ENCODE measurements around the gene PXDN.

Gene PXDN

DNA sequence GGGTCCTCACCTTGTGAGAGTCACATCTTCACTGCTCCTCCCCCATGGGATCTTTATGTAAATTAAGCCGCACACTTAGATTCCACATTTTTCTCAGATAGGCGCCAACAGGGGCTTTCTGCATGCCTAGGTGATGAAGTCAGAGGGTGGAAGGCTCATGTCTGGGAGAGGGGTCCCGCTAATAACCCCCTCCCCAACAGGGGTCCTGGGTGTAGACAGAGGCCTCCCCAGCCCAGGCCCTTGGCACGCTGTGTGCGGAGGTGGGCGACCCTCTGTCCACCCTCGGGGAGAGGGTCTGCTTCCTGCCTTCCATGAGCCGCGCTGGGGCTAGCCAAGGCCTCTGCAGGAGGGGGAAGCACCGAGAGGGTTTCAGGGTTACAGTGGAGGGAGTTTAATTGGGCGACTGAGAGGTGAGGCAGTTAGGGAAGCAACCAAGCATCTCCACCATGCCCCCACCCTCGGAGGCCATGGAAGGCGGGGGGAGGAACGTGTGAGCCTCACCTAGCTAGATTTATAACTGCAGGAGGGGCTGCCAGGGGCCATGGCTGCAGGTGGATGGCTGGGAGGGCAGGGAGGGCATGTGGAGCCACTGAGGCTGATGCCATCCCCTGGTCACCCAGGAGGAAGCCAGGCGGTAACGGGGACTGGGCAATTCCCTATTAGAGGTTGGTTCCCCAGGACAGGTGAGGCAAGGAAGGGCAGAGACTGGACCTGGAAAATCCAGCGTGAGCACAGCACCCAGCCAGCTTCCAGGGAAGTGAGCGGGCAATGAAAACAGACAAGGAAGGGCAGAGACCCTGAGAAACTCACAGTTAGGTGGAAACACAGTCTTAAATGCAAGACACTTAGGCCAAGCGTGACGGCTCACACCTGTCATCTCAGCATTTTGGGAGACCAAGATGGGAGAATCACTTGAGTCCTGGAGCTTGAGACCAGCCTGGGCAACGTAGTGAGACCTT lies 7.7 kb upstream of the PXDN start:
- DNase-seq, result no peak

GRCh38 chr2:1750933-1751766 lies 6.8 kb upstream of the PXDN start:
- peak; percentile 75 for DNase-seq

DNA sequence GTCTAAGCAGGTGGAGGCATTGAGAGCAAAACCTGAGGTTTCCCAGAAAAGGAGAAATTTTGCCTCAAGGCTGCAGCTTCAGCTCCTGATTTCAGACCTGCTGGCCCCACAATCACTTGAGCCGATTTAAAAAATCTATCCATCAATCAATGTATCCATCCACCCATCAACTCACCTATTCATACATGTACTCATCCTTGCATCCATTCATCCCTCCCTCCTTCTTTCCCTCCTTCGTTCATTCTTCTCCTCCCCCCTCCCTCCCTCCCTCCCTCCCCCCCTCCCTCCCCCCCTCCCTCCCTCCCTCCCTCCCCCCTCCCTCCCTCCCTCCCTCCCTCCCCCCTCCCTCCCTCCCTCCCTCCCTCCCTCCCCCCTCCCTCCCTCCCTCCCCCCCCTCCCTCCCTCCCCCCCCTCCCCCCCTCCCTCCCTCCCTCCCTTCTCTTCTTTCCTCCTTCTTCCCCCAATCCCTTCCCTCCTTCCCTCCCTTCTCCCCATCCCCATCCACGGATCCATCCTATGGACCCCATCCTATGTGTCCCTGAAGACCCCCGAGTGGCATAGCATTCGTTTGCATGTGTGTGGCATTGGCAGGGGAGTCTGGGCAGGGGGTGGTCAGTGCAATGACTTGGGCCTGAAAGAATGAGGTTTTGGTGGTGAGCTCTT lies 6.1 kb upstream of the PXDN start:
- no peak for DNase-seq

- no peak for DNase-seq
Observed at GRCh38 chr2:1749489-1750119, 5.3 kb upstream of the PXDN start.

- no peak for DNase-seq
Observed at GRCh38 chr2:1748741-1749488, 4.6 kb upstream of the PXDN start.

- no peak for DNase-seq
Observed at GRCh38 chr2:1748176-1748740, 3.9 kb upstream of the PXDN start.

- DNase-seq, result no peak
Observed at GRCh38 chr2:1747065-1747941, 3.0 kb upstream of the PXDN start.

DNA sequence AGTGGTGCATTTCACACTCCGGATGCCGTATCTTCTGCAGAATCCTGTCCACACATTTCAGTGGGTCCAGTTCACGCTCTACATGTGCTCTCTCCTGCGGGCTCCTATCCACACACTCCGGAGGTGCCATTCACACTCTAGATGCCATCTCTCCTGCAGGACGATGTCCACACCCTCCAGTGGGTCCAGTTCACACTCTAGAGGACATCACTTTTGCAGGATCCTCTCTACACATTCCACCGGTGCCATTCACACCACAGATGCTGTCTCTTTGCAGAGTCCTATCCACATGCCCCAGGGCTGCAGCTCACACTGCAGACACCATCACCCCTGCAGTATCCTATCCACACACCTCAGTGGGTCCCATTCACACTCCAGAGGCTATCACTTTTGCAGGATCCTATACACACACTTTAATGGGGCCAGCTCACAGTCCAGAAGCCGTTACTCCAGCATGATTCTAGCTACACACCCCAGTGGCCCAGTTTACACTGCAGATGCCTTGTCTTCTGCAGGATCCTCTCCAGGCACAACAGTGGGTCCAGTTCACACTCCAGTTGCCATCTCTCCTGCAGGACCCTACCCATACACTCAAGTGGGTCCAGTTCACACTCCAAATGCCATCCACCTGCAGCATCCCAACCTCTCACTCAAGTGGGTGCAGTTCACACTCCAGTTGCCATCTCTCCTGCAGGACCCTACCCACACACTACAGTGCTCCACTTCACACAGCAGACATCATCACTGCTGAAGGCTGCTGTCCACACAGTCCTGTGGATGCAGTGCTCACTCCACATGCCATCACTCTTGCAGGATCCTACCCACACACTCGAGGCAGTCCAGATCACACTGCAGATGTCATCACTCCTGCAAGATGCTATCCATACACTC lies 2.1 kb upstream of the PXDN start:
- no peak for DNase-seq

- DNase-seq, result no peak
Observed at GRCh38 chr2:1745171-1746023, 1.1 kb upstream of the PXDN start.

DNA sequence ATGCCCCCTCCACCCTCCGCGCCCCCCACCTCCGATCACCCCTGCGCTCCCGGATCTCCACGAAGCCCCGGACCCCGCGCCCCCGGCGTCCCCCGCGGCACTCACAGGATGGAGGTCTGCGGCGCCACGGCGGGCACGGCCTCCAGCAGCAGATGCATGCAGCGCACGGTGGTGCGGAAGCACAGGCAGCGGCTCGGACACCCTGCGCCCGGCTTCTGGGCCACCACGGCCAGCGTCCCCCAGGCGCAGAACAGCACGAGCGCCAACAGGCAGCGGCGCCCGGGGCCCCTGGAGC lies 217 bp downstream of the PXDN start:
- DNase-seq, result no peak

GRCh38 chr2:1743396-1744150 lies 742 bp downstream of the PXDN start:
- peak; percentile 16 for DNase-seq

DNA sequence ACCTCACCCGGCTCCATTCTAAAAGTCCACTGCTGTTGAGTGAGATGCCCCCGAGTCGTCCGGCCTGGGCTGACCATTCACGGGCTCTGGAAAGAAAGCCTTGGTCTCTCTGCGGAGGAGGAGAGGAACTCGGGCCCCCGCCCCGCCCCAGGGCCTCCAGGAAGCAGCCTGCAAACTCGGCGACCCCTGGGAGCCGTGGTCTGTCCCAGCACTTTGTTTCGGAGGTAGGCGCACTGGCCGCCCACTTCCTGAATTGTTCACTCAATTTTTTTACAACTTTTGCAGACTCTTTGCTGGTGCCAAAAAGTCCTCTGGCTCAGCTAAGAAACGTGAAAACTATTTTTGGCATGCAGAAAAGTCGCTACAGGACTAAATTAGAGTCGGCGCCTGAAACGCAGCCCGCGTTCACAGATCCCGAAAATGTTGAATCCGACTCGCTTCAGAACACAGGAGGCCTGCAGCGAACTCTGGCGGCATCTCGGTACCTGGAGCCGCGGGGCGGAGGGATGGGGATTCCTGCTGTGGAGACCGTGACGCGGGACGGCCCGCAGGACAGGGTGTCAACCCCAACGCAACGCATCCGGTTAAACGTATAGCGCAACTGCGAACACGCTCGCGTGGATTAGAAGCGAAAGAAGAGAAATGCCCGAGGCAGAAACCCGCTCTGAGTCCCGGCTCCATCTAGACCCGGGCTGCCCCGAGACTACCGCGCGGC lies 1.5 kb downstream of the PXDN start:
- no peak for DNase-seq

- no peak for DNase-seq
Observed at GRCh38 chr2:1742301-1742680, 2.0 kb downstream of the PXDN start.

GRCh38 chr2:1741851-1742250 lies 2.5 kb downstream of the PXDN start:
- DNase-seq, result no peak

DNA sequence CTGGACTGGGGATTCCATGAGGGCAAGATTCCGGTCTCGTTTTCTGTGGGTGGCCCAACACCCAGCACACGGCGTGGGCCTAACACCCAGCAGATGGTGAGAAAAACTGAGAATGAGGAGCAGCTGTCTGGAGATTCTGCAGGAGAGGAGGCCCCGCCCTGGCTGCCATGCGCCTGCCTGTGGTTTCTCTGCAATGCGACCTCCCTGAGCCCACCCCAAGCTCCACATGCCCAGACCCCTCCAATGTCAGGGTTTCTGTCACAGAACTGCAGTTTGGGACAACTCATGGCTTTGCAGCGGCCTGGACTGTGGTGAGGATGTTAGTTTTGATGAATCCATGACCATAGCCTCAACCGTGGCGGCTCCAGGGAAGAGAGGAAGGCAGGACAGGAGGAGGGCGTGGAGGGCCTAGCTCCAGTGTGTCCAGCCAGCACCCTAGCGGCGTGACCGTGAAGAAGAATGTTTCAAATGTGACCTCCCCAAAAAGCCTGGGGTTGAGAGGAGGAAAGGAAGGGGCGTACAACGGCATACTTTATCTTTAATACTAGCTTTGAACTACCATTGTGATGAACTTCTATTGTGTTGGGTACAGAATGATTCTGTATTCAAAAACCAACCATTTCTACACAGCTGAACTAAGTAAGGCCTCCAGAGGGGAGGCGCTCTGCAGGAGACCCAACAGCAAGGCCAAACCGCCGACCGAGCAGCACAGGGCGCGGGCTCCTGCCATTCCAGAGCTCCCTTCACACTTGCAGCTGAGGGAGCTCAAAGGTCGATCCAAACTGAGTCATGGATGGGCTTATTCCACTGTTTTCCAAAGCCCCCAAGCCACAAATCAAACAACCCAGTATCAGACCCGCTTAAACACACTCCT lies 3.4 kb downstream of the PXDN start:
- no peak for DNase-seq

DNA sequence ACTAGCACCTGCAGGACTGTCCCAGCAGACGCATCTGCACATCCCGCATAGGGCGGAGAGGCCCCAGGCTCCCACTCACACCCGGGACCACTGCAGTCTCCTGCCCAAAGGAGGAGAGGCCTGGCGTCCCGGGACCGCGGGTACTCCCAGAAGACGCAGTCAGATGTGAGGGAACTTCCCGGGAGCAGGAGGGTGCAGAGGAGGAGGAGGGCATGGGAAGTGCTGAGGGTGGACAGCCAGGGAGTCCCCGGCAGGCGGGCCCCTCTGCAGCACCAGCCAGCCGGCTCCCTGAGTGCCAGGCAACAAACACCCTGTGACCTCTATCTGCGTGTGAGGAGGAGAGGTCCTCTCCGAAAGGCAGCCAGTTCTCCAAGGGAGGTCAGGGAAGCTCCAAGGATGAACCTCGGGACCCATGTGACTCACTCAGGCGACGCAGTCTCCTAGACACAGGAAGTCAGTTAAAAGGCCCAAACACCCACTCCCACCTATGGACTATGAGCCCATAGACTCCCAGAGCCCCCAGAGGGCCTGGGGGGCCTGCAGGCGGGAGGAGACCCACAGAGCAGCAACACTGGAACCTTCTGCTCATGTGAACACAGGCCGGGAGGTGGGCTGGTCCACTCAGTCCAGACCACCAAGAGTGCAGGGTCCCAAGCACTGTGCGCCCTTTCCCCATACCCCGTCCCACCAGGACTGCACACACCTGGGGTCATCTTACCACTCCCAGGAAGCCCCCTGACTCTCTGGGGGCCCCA lies 4.2 kb downstream of the PXDN start:
- no peak for DNase-seq

All from NCI-H1436 (cell line).